ENCODE data around the gene CHST9. TPM values are rescaled to one million over a fixed set of nuclear protein-coding genes. Genes with fewer than 3 reads are reported as not detected.

The CHST9 gene
- total and polyA plus RNA-seq, 12 donors = 0.22 to 11.8 (median 4.0) TPM

- intact Hi-C loops (cut with DNase I) = no loop called here
- H3K27ac ChIP-seq = no peak overlapping the region
- H3K4me3 ChIP-seq = no peak overlapping the region
- H3K4me1 ChIP-seq = peaks cover 0 to 7% (median 4%) of the 10 kb centered on the region in 9 donors
- no peaks in the 10 kb centered on the region for H3K36me3 ChIP-seq
- no peaks in the 10 kb centered on the region for H3K27me3 ChIP-seq
- no peak for TF ChIP-seq CTCF (IDR thresholded peaks at IDR 0.05)
- WGBS, 2 donors = 63% methylated on average over 3 of the region's 3 CpGs
- DNase-seq = no peak
- H3K9me3 ChIP-seq = peaks cover 0 to 6% (median 0%) of the 10 kb centered on the region in 11 donors
- no peak for ATAC-seq
Observed at GRCh38 chr18:26908906-26909305, 276.2 kb downstream of the CHST9 start.

GRCh38 chr18:26902291-26902690, 282.8 kb downstream of the CHST9 start:
- H3K27me3 ChIP-seq = peaks cover 0 to 3% (median 0%) of the 10 kb centered on the region in 7 donors
- no peaks in the 10 kb centered on the region for H3K4me1 ChIP-seq
- DNase-seq (no peak), ATAC-seq (no peak)
- intact Hi-C loops (cut with DNase I) = no loop called here
- no peak for TF ChIP-seq CTCF (IDR thresholded peaks at IDR 0.05)
- WGBS, 2 donors = 93 to 98% methylated on average over 5 of the region's 5 CpGs
- H3K4me3 ChIP-seq = no peak overlapping the region
- no peaks in the 10 kb centered on the region for H3K36me3 ChIP-seq
- no peak overlapping the region for H3K27ac ChIP-seq
- H3K9me3 ChIP-seq = peaks cover 0 to 16% (median 0%) of the 10 kb centered on the region in 11 donors

GRCh38 chr18:26901020-26901419, 284.1 kb downstream of the CHST9 start:
- Histone ChIP-seq H3K9me3 (peaks cover 0 to 16% (median 0%) of the 10 kb centered on the region in 11 donors), H3K27me3 (peaks cover 0 to 3% (median 0%) of the 10 kb centered on the region in 7 donors), H3K4me1 (no peaks in the 10 kb centered on the region), H3K4me3 (no peak overlapping the region), H3K36me3 (no peaks in the 10 kb centered on the region), H3K27ac (no peak overlapping the region)
- no peak for ATAC-seq
- intact Hi-C loops (cut with DNase I) = no loop called here
- DNase-seq = no peak
- no peak for TF ChIP-seq CTCF (IDR thresholded peaks at IDR 0.05)

GRCh38 chr18:26894426-26894825, 290.7 kb downstream of the CHST9 start:
- 44% methylated on average over 1 of the region's 1 CpG for WGBS, 2 donors
- Histone ChIP-seq H3K27me3 (no peaks in the 10 kb centered on the region), H3K27ac (no peak overlapping the region), H3K9me3 (no peaks in the 10 kb centered on the region), H3K36me3 (no peaks in the 10 kb centered on the region), H3K4me3 (no peak overlapping the region), H3K4me1 (no peaks in the 10 kb centered on the region)
- no peak for DNase-seq
- TF ChIP-seq CTCF (IDR thresholded peaks at IDR 0.05) = no peak
- ATAC-seq = no peak
- intact Hi-C loops (cut with DNase I) = no loop called here
